Right cardiac atrium (tissue), 5 donors: Measurements from ENCODE around the gene RAX2. TPM values are rescaled to one million over a fixed set of nuclear protein-coding genes. Genes with fewer than 3 reads are reported as not detected.

Experiments
- ATAC-seq, 2 donors: fragments of 200-7000 bp; cut with Tn5 transposase; one replicate each; pipeline versions ENCODE4 v1.8.0 to v1.9.1; 2020; ENCODE audit warnings: moderate library complexity in 2 of 2, mild to moderate bottlenecking in 1 of 2
- DNase-seq, 3 donors: peaks; one replicate each; pipeline ENCODE4 v3.0.0-alpha.2; 2020
- H3K27ac ChIP-seq: one replicate; pipeline ENCODE4 v1.5.1; 2013; ENCODE audit warnings: mild to moderate bottlenecking, low read length, control low read depth, moderate library complexity
- H3K27me3 ChIP-seq: one replicate; pipeline ENCODE4 v1.6.1; 2013; ENCODE audit not compliant: control insufficient read depth, insufficient read depth
- H3K4me1 ChIP-seq: one replicate; pipeline ENCODE4 v1.6.1; 2013; ENCODE audit warnings: low read length; ENCODE audit not compliant: control insufficient read depth, insufficient read depth
- H3K4me3 ChIP-seq: one replicate; pipeline ENCODE4 v1.5.1; 2013; ENCODE audit warnings: low read length, control low read depth
- H3K9me3 ChIP-seq: one replicate; pipeline ENCODE4 v1.6.1; 2013; ENCODE audit warnings: low read length; ENCODE audit not compliant: control insufficient read depth
- WGBS: extraction: QIAGEN DNeasy Blood & Tissue Kit; methylation state at CpG from one replicate; pipeline ENCODE4 v1.1.7; 2013; 5-methylcytosine and 5-hydroxymethylcytosine counted together
- intact Hi-C, 4 donors: fragments of 100-400 bp; cut with DNase I; formaldehyde crosslinking; loops; one replicate each; pipeline versions ENCODE4 v1.11.0 to v1.14.0; 2022 to 2023
- polyA plus RNA-seq: library from polyadenylated mRNA; stranded (reverse); fragments of 200-250 nt; gene quantifications from one replicate; pipeline ENCODE4 v1.2.3, GENCODE V29; 2013
- total RNA-seq, 4 donors: library from RNA; stranded (reverse); fragmentation: NEBNext Ultra II Directional; extraction: Animal tissue kit (Norgen Biotek cat#: 25700); gene quantifications; one replicate each; pipeline ENCODE4 v1.2.1, GENCODE V29; 2021
- donor health status: healthy with polysubstance abuse.
- donor health status: DM: no; HTN: yes; CAD: no.
- donor health status: DM: no; HTN: no; CAD: no.
- donor health status: DM: no; HTN: yes; CAD: no; lungs with severe emphysema.
- donor health status: DM: yes; HTN: yes; CAD: no.

The RAX2 gene
- total and polyA plus RNA-seq, 5 donors: not detected

- no peaks in the 10 kb centered on the region for H3K9me3 ChIP-seq
- no peaks in the 10 kb centered on the region for H3K4me1 ChIP-seq
- DNase-seq (peak in 1 of 3 donors; percentile 16), ATAC-seq (no peak)
- H3K27ac ChIP-seq: no peak overlapping the region
- no peaks in the 10 kb centered on the region for H3K27me3 ChIP-seq
- intact Hi-C loops: no loop called here
- no peak overlapping the region for H3K4me3 ChIP-seq
- WGBS: 90% methylated on average over 5 of the region's 5 CpGs
Observed at GRCh38 chr19:3775831-3776230, 3.8 kb upstream of the RAX2 start.

- DNase-seq: peak in 1 of 3 donors; percentile 4
- intact Hi-C loops: no loop called here
- no peak overlapping the region for H3K27ac ChIP-seq
- H3K9me3 ChIP-seq: no peaks in the 10 kb centered on the region
- H3K4me1 ChIP-seq: no peaks in the 10 kb centered on the region
- WGBS: 79% methylated on average over 2 of the region's 2 CpGs
- no peak overlapping the region for H3K4me3 ChIP-seq
- no peak for ATAC-seq
- no peaks in the 10 kb centered on the region for H3K27me3 ChIP-seq
Observed at GRCh38 chr19:3775374-3775711, 3.3 kb upstream of the RAX2 start.

GRCh38 chr19:3774621-3775373 is 2.8 kb upstream of the RAX2 start:
- Histone ChIP-seq H3K27me3 (no peaks in the 10 kb centered on the region), H3K27ac (no peak overlapping the region)

GRCh38 chr19:3773814-3774515 is 1.9 kb upstream of the RAX2 start:
- Histone ChIP-seq H3K27ac (no peak overlapping the region), H3K4me3 (no peak overlapping the region), H3K9me3 (no peaks in the 10 kb centered on the region), H3K27me3 (no peaks in the 10 kb centered on the region), H3K4me1 (no peaks in the 10 kb centered on the region)
- intact Hi-C loops: no loop called here
- DNase-seq (peak in 1 of 3 donors; percentile 44), ATAC-seq (no peak)
- 78% methylated on average over 12 of the region's 12 CpGs for WGBS

More at GRCh38 chr19:3774621-3775373, 2.8 kb upstream of the RAX2 start:
- ATAC-seq: no peak
- 68% methylated on average over 25 of the region's 25 CpGs for WGBS
- Histone ChIP-seq H3K9me3 (no peaks in the 10 kb centered on the region), H3K4me3 (no peak overlapping the region), H3K4me1 (no peaks in the 10 kb centered on the region)
- intact Hi-C loops: no loop called here
- peak in 1 of 3 donors; percentile 45 for DNase-seq

- DNase-seq (peak in 2 of 3 donors; percentile 42 to 60), ATAC-seq (no peak)
- Histone ChIP-seq H3K27ac (no peak overlapping the region), H3K4me1 (no peaks in the 10 kb centered on the region), H3K9me3 (no peaks in the 10 kb centered on the region), H3K27me3 (no peaks in the 10 kb centered on the region), H3K4me3 (no peak overlapping the region)
- intact Hi-C loops: no loop called here
- whole genome bisulfite sequencing: 79% methylated on average over 35 of the region's 35 CpGs
Observed at GRCh38 chr19:3771000-3771905, 775 bp downstream of the RAX2 start.

- no peaks in the 10 kb centered on the region for H3K4me1 ChIP-seq
- 73% methylated on average over 53 of the region's 53 CpGs for WGBS
- no peak for ATAC-seq
- no peaks in the 10 kb centered on the region for H3K27me3 ChIP-seq
- peak in 2 of 3 donors; percentile 43 to 54 for DNase-seq
- intact Hi-C loops: no loop called here
- no peak overlapping the region for H3K4me3 ChIP-seq
- H3K9me3 ChIP-seq: no peaks in the 10 kb centered on the region
- H3K27ac ChIP-seq: no peak overlapping the region
Observed at GRCh38 chr19:3770136-3770999, 1.7 kb downstream of the RAX2 start.

GRCh38 chr19:3769494-3769893 is 2.5 kb downstream of the RAX2 start:
- intact Hi-C loops: no loop called here
- WGBS: 87% methylated on average over 17 of the region's 17 CpGs
- no peak overlapping the region for H3K27ac ChIP-seq

GRCh38 chr19:3768748-3769099 is 3.3 kb downstream of the RAX2 start:
- Histone ChIP-seq H3K27me3 (no peaks in the 10 kb centered on the region), H3K27ac (no peak overlapping the region), H3K4me3 (no peak overlapping the region), H3K9me3 (no peaks in the 10 kb centered on the region), H3K4me1 (no peaks in the 10 kb centered on the region)
- ATAC-seq (no peak), DNase-seq (peak in 1 of 3 donors; percentile 41)
- intact Hi-C loops: no loop called here
- WGBS: 95% methylated on average over 7 of the region's 7 CpGs

More at GRCh38 chr19:3769494-3769893, 2.5 kb downstream of the RAX2 start:
- peak in 1 of 3 donors; percentile 40 for DNase-seq
- Histone ChIP-seq H3K27me3 (no peaks in the 10 kb centered on the region), H3K9me3 (no peaks in the 10 kb centered on the region), H3K4me3 (no peak overlapping the region), H3K4me1 (no peaks in the 10 kb centered on the region)
- no peak for ATAC-seq

- 87% methylated on average over 25 of the region's 25 CpGs for WGBS
- no peaks in the 10 kb centered on the region for H3K9me3 ChIP-seq
- DNase-seq: peak in 1 of 3 donors; percentile 51
Observed at GRCh38 chr19:3768015-3768747, 3.8 kb downstream of the RAX2 start.

GRCh38 chr19:3767050-3767449 is 5.0 kb downstream of the RAX2 start:
- H3K27me3 ChIP-seq: no peaks in the 10 kb centered on the region
- H3K9me3 ChIP-seq: no peaks in the 10 kb centered on the region
- H3K4me1 ChIP-seq: peaks cover 3% of the 10 kb centered on the region
- no peak overlapping the region for H3K4me3 ChIP-seq
- no peak for ATAC-seq
- peak in 1 of 3 donors; percentile 51 for DNase-seq
- intact Hi-C loops: no loop called here
- no peak overlapping the region for H3K27ac ChIP-seq
- 95% methylated on average over 23 of the region's 23 CpGs for WGBS

More at GRCh38 chr19:3768015-3768747, 3.8 kb downstream of the RAX2 start:
- Histone ChIP-seq H3K4me3 (no peak overlapping the region), H3K27me3 (no peaks in the 10 kb centered on the region), H3K4me1 (peaks cover 3% of the 10 kb centered on the region), H3K27ac (no peak overlapping the region)
- ATAC-seq: no peak
- intact Hi-C loops: no loop called here
